NCI-H526 treated with DMSO at 0.1 percent for 48 hours (cell line): ENCODE data around the gene ZNF716.
"Not testable (repeated sequence)": the region's sequence is repeated elsewhere in the genome, so short reads cannot be mapped to it uniquely, and the experiment has no call there.

Experiments used
- DNase-seq: peaks from one replicate; lab custom pipeline; 2025; lab: John Stamatoyannopoulos, UW

The ZNF716 gene

GRCh38 chr7:57425969-57426628 lies 23.9 kb upstream of the ZNF716 start:
- DNase-seq = no peak

GRCh38 chr7:57426629-57427003 lies 23.4 kb upstream of the ZNF716 start:
- DNase-seq = no peak

- DNase-seq = no peak
These were observed 22.8 kb upstream of the ZNF716 start for GRCh38 chr7:57427146-57427545.

- no peak for DNase-seq
These were observed 22.4 kb upstream of the ZNF716 start for GRCh38 chr7:57427594-57427993.

GRCh38 chr7:57432583-57432982 lies 17.4 kb upstream of the ZNF716 start:
- no peak for DNase-seq

GRCh38 chr7:57437581-57437980 lies 12.4 kb upstream of the ZNF716 start:
- DNase-seq = no peak

- DNase-seq = no peak
These were observed 11.7 kb upstream of the ZNF716 start for GRCh38 chr7:57438244-57438643.

GRCh38 chr7:57443567-57443966 lies 6.4 kb upstream of the ZNF716 start:
- DNase-seq = no peak

GRCh38 chr7:57469186-57469828 lies 19.3 kb downstream of the ZNF716 start:
- not testable (repeated sequence) for DNase-seq

GRCh38 chr7:57480304-57480703 lies 30.3 kb downstream of the ZNF716 start:
- DNase-seq = not testable (repeated sequence)

- not testable (repeated sequence) for DNase-seq
These were observed 35.0 kb downstream of the ZNF716 start for GRCh38 chr7:57485022-57485421.

GRCh38 chr7:57487957-57488356 lies 38.0 kb downstream of the ZNF716 start:
- no peak for DNase-seq

- DNase-seq = not testable (repeated sequence)
These were observed 45.1 kb downstream of the ZNF716 start for GRCh38 chr7:57495111-57495510.

- no peak for DNase-seq
These were observed 46.4 kb downstream of the ZNF716 start for GRCh38 chr7:57496395-57496794.

- DNase-seq = no peak
These were observed 55.2 kb downstream of the ZNF716 start for GRCh38 chr7:57505176-57505575.
